Measurements from ENCODE around the gene FABP3. TPM values are rescaled to one million over a fixed set of nuclear protein-coding genes. Genes with fewer than 3 reads are reported as not detected.

Gene FABP3
- total and polyA plus RNA-seq, 2 of the 13 experiments (the other 11 are each of a cell fraction or from before 2014, with no cell fraction given), result 0.21 to 0.24 TPM

DNA sequence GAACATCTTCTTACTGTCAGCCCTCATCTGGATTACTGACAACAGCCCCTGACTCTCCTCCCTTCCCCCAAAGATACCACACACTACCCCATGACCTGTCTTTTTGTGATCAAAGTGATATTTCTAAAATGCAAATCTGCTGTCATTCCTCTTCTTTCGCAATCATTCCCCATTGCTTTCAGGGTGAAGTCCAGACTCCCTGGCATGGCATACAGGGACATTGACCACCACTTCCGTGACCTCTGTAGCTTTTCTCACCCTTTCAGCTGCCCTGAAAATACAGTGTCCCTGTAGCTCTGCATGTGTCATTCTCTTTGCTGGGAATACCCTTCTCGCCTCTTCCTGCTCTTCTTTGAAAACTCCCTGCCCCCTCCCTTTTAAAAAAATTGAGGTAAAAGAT lies 44.3 kb upstream of the FABP3 start (continued):
- TF ChIP-seq, protein P1, sequence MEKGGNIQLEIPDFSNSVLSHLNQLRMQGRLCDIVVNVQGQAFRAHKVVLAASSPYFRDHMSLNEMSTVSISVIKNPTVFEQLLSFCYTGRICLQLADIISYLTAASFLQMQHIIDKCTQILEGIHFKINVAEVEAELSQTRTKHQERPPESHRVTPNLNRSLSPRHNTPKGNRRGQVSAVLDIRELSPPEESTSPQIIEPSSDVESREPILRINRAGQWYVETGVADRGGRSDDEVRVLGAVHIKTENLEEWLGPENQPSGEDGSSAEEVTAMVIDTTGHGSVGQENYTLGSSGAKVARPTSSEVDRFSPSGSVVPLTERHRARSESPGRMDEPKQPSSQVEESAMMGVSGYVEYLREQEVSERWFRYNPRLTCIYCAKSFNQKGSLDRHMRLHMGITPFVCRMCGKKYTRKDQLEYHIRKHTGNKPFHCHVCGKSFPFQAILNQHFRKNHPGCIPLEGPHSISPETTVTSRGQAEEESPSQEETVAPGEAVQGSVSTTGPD (CRISPR knock-in tag; IDR thresholded peaks at IDR 0.05), result no peak
- TF ChIP-seq, protein P2, sequence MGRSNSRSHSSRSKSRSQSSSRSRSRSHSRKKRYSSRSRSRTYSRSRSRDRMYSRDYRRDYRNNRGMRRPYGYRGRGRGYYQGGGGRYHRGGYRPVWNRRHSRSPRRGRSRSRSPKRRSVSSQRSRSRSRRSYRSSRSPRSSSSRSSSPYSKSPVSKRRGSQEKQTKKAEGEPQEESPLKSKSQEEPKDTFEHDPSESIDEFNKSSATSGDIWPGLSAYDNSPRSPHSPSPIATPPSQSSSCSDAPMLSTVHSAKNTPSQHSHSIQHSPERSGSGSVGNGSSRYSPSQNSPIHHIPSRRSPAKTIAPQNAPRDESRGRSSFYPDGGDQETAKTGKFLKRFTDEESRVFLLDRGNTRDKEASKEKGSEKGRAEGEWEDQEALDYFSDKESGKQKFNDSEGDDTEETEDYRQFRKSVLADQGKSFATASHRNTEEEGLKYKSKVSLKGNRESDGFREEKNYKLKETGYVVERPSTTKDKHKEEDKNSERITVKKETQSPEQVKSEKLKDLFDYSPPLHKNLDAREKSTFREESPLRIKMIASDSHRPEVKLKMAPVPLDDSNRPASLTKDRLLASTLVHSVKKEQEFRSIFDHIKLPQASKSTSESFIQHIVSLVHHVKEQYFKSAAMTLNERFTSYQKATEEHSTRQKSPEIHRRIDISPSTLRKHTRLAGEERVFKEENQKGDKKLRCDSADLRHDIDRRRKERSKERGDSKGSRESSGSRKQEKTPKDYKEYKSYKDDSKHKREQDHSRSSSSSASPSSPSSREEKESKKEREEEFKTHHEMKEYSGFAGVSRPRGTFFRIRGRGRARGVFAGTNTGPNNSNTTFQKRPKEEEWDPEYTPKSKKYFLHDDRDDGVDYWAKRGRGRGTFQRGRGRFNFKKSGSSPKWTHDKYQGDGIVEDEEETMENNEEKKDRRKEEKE (IDR thresholded peaks at IDR 0.05), result no peak
- TF ChIP-seq RXRB (CRISPR knock-in tag; IDR thresholded peaks at IDR 0.05; ENCODE audit: borderline replicate concordance) (peak; percentile 99), RAD51 (IDR thresholded peaks at IDR 0.05; ENCODE audit: borderline replicate concordance) (no peak), HNF4A (CRISPR knock-in tag; IDR thresholded peaks at IDR 0.05) (peak; percentile 96), RFX5 (IDR thresholded peaks at IDR 0.05; ENCODE audit: low read depth, low read length) (no peak), SALL1 (CRISPR knock-in tag; IDR thresholded peaks at IDR 0.05) (peak; percentile 96), MEIS2 (CRISPR knock-in tag; IDR thresholded peaks at IDR 0.05) (peak; percentile 99), EP300 (IDR thresholded peaks at IDR 0.05; ENCODE audit: low read depth in 2 of 2, low read length in 2 of 2) (peak; percentile 87 to 89), EP300 (CRISPR knock-in tag; IDR thresholded peaks at IDR 0.05; ENCODE audit: borderline replicate concordance) (peak; percentile 71), TGIF2 (CRISPR knock-in tag; IDR thresholded peaks at IDR 0.05) (peak; percentile 84), ZFP1 (CRISPR knock-in tag; IDR thresholded peaks at IDR 0.05) (peak; percentile 55; the same call in 1 of the 2 replicates), ZNF180 (CRISPR knock-in tag; IDR thresholded peaks at IDR 0.05; ENCODE audit: borderline replicate concordance, low read depth) (no peak), MYC (CRISPR knock-in tag; IDR thresholded peaks at IDR 0.05; ENCODE audit: borderline replicate concordance) (peak; percentile 24; the same call in 1 of the 2 replicates), ZNF317 (CRISPR knock-in tag; IDR thresholded peaks at IDR 0.05) (peak; percentile 98), ZNF343 (CRISPR knock-in tag; IDR thresholded peaks at IDR 0.05) (no peak), ZNF207 (IDR thresholded peaks at IDR 0.05; ENCODE audit: borderline replicate concordance) (no peak), ZFX (CRISPR knock-in tag; IDR thresholded peaks at IDR 0.05; ENCODE audit: low read depth) (peak; percentile 40; the same call in 1 of the 2 replicates), SIN3A (IDR thresholded peaks at IDR 0.05; ENCODE audit: borderline replicate concordance, low read depth, low read length) (no peak), HDAC1 (CRISPR knock-in tag; IDR thresholded peaks at IDR 0.05) (peak; percentile 84)
- TF ChIP-seq, protein P3, sequence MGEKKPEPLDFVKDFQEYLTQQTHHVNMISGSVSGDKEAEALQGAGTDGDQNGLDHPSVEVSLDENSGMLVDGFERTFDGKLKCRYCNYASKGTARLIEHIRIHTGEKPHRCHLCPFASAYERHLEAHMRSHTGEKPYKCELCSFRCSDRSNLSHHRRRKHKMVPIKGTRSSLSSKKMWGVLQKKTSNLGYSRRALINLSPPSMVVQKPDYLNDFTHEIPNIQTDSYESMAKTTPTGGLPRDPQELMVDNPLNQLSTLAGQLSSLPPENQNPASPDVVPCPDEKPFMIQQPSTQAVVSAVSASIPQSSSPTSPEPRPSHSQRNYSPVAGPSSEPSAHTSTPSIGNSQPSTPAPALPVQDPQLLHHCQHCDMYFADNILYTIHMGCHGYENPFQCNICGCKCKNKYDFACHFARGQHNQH (CRISPR knock-in tag; IDR thresholded peaks at IDR 0.05), result peak; percentile 97
- TF ChIP-seq, protein P4, sequence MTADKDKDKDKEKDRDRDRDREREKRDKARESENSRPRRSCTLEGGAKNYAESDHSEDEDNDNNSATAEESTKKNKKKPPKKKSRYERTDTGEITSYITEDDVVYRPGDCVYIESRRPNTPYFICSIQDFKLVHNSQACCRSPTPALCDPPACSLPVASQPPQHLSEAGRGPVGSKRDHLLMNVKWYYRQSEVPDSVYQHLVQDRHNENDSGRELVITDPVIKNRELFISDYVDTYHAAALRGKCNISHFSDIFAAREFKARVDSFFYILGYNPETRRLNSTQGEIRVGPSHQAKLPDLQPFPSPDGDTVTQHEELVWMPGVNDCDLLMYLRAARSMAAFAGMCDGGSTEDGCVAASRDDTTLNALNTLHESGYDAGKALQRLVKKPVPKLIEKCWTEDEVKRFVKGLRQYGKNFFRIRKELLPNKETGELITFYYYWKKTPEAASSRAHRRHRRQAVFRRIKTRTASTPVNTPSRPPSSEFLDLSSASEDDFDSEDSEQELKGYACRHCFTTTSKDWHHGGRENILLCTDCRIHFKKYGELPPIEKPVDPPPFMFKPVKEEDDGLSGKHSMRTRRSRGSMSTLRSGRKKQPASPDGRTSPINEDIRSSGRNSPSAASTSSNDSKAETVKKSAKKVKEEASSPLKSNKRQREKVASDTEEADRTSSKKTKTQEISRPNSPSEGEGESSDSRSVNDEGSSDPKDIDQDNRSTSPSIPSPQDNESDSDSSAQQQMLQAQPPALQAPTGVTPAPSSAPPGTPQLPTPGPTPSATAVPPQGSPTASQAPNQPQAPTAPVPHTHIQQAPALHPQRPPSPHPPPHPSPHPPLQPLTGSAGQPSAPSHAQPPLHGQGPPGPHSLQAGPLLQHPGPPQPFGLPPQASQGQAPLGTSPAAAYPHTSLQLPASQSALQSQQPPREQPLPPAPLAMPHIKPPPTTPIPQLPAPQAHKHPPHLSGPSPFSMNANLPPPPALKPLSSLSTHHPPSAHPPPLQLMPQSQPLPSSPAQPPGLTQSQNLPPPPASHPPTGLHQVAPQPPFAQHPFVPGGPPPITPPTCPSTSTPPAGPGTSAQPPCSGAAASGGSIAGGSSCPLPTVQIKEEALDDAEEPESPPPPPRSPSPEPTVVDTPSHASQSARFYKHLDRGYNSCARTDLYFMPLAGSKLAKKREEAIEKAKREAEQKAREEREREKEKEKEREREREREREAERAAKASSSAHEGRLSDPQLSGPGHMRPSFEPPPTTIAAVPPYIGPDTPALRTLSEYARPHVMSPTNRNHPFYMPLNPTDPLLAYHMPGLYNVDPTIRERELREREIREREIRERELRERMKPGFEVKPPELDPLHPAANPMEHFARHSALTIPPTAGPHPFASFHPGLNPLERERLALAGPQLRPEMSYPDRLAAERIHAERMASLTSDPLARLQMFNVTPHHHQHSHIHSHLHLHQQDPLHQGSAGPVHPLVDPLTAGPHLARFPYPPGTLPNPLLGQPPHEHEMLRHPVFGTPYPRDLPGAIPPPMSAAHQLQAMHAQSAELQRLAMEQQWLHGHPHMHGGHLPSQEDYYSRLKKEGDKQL (CRISPR knock-in tag; IDR thresholded peaks at IDR 0.05; ENCODE audit: low read depth), result 0 out of 2 replicates have a peak, but pooled peaks have one; percentile 58
